Measurements from ENCODE around the gene OLFML3. TPM values are rescaled to one million over a fixed set of nuclear protein-coding genes. Genes with fewer than 3 reads are reported as not detected.

The OLFML3 gene
- total RNA-seq, 5 donors from 2014 or later (not counting 1 experiment from before 2014, with no cell fraction given): 0.23 to 1.2 (median 0.63) TPM

DNA sequence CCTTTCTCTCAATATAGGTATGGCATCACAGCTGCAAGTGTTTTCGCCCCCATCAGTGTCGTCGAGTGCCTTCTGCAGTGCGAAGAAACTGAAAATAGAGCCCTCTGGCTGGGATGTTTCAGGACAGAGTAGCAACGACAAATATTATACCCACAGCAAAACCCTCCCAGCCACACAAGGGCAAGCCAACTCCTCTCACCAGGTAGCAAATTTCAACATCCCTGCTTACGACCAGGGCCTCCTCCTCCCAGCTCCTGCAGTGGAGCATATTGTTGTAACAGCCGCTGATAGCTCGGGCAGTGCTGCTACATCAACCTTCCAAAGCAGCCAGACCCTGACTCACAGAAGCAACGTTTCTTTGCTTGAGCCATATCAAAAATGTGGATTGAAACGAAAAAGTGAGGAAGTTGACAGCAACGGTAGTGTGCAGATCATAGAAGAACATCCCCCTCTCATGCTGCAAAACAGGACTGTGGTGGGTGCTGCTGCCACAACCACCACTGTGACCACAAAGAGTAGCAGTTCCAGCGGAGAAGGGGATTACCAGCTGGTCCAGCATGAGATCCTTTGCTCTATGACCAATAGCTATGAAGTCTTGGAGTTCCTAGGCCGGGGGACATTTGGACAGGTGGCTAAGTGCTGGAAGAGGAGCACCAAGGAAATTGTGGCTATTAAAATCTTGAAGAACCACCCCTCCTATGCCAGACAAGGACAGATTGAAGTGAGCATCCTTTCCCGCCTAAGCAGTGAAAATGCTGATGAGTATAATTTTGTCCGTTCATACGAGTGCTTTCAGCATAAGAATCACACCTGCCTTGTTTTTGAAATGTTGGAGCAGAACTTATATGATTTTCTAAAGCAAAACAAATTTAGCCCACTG, 38.7 kb upstream of the OLFML3 start:
- ATAC-seq (replicated peaks in 1 of 4): peak; percentile 64 to 72 (median 65)
- DNase-seq: peak in 30 of 35 experiments; percentile 11 to 73 (median 30)
- H3K27me3 Mint-ChIP-seq: no peaks in the 10 kb centered on the region
- H3K4me1 Mint-ChIP-seq: peaks cover 80 to 82% (median 81%) of the 10 kb centered on the region in 3 donors
- H3K36me3 Mint-ChIP-seq: peaks cover 33% of the 10 kb centered on the region
- CTCF ChIA-PET: interaction anchor here (0.5 to 2.8 kb wide), 5 partner anchors 8 to 12 kb away, joined by 4 to 23 read pairs (median 4); partner anchors contain the start of gene HIPK1 (in 1 of the 2)
- Histone ChIP-seq H3K36me3 (ENCODE audit: control insufficient read depth in 2 of 2, extremely low read depth in 1 of 2, insufficient read depth in 1 of 2, low read length in 1 of 2) (peaks cover 4 to 22% of the 10 kb centered on the region in 2 donors), H3K27me3 (replicated peaks in 1 of 2; ENCODE audit: control insufficient read depth in 2 of 2, extremely low read depth in 1 of 2, insufficient read depth in 2 of 2, low read length in 1 of 2) (no peaks in the 10 kb centered on the region), H3K4me3 (ENCODE audit: control insufficient read depth in 1 of 2, extremely low read depth in 1 of 2, low read length in 1 of 2) (peak overlapping the region in 1 of 2 donors; percentile 53), H3K9me3 (no peaks in the 10 kb centered on the region), H3K4me1 (ENCODE audit: control insufficient read depth in 1 of 2, extremely low read depth in 1 of 2, insufficient read depth in 2 of 2, low read length in 2 of 2) (peaks cover 50 to 52% of the 10 kb centered on the region in 2 experiments), H3K27ac (ENCODE audit: low read length) (peak overlapping the region; percentile 68)
- H3K9me3 Mint-ChIP-seq: no peaks in the 10 kb centered on the region
- POLR2A ChIA-PET: interaction anchor here (0.5 to 6.1 kb wide), 7 partner anchors 7 to 36 kb away, joined by 3 to 86 read pairs (median 4); partner anchors contain the start of genes AP4B1 (in 1 of the 2) and HIPK1 (in 1 of the 2)
- 30% methylated on average over 5 of the region's 16 CpGs for WGBS (ENCODE audit: insufficient coverage)
- H3K27ac Mint-ChIP-seq: peak overlapping the region; percentile 92 to 98
- peak overlapping the region; percentile 69 to 90 (median 77) for H3K4me3 Mint-ChIP-seq

DNA sequence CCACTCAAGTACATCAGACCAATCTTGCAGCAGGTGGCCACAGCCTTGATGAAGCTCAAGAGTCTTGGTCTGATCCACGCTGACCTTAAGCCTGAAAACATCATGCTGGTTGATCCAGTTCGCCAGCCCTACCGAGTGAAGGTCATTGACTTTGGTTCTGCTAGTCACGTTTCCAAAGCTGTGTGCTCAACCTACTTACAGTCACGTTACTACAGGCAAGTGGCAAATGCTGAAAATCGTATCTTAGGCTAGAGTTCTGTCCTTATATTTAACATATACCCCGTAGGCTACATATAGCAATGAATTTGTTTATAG, 38.1 kb upstream of the OLFML3 start:
- DNase-seq: no peak
- WGBS (ENCODE audit: insufficient coverage): 64% methylated on average over 3 of the region's 7 CpGs
- H3K4me1 ChIP-seq (ENCODE audit: control insufficient read depth in 1 of 2, extremely low read depth in 1 of 2, insufficient read depth in 2 of 2, low read length in 2 of 2): peaks cover 54 to 58% of the 10 kb centered on the region in 2 experiments
- CTCF ChIA-PET: interaction anchor here (1.5 to 2.8 kb wide), 2 partner anchors 8 to 10 kb away, joined by 5 to 23 read pairs; no protein-coding TSS in a partner anchor
- peak in 2 of 4 experiments; percentile 4 to 10 for ATAC-seq (replicated peaks in 1 of 4)
- no peaks in the 10 kb centered on the region for H3K27me3 Mint-ChIP-seq
- H3K4me3 Mint-ChIP-seq: peak overlapping the region; percentile 69 to 90 (median 77)
- H3K27me3 ChIP-seq (replicated peaks in 1 of 2; ENCODE audit: control insufficient read depth in 2 of 2, extremely low read depth in 1 of 2, insufficient read depth in 2 of 2, low read length in 1 of 2): no peaks in the 10 kb centered on the region
- H3K36me3 Mint-ChIP-seq: peaks cover 36% of the 10 kb centered on the region
- no peaks in the 10 kb centered on the region for H3K9me3 ChIP-seq
- H3K27ac Mint-ChIP-seq: peak overlapping the region; percentile 92 to 98
- POLR2A ChIA-PET: interaction anchor here (0.7 to 6.1 kb wide), 5 partner anchors 8 to 14 kb away, joined by 3 to 86 read pairs (median 6); partner anchors contain the start of gene HIPK1 (in 1 of the 2)
- peak overlapping the region; percentile 68 for H3K27ac ChIP-seq (ENCODE audit: low read length)
- H3K4me3 ChIP-seq (ENCODE audit: control insufficient read depth in 1 of 2, extremely low read depth in 1 of 2, low read length in 1 of 2): no peak overlapping the region
- H3K4me1 Mint-ChIP-seq: peaks cover 80 to 82% (median 82%) of the 10 kb centered on the region in 3 donors
- H3K9me3 Mint-ChIP-seq: no peaks in the 10 kb centered on the region
- H3K36me3 ChIP-seq (ENCODE audit: control insufficient read depth in 2 of 2, extremely low read depth in 1 of 2, insufficient read depth in 1 of 2, low read length in 1 of 2): peaks cover 4 to 22% of the 10 kb centered on the region in 2 donors

DNA sequence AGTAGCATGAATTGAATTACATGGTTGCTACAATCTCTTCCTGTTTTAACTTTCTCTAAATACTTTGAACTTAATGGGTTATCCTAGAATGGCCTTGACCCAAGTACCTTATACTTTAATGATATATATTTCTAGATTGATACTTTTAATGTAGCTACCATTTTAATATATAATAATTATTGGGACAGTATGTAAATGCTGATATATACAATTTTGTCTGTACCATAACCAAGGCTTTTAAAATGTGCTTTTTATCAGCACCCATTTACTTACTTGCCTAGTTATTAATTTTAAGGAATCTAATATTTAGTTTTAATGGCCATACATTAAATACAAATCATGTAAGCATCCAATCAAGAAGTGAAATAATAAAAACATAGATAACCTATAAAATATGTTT, 36.7 kb upstream of the OLFML3 start:
- no peak overlapping the region for H3K27ac ChIP-seq (ENCODE audit: low read length)
- H3K27me3 ChIP-seq (replicated peaks in 1 of 2; ENCODE audit: control insufficient read depth in 2 of 2, extremely low read depth in 1 of 2, insufficient read depth in 2 of 2, low read length in 1 of 2): no peaks in the 10 kb centered on the region
- Mint-ChIP-seq H3K36me3 (peaks cover 32% of the 10 kb centered on the region), H3K9me3 (no peaks in the 10 kb centered on the region), H3K27me3 (no peaks in the 10 kb centered on the region), H3K4me1 (peaks cover 80 to 83% (median 82%) of the 10 kb centered on the region in 3 donors), H3K27ac (peak overlapping the region; percentile 50 to 64), H3K4me3 (peak overlapping the region in 1 of 3 donors; percentile 52)
- CTCF ChIA-PET: interaction anchor here (0.8 to 1.0 kb wide), 3 partner anchors 10 to 15 kb away, joined by 3 to 4 read pairs (median 3); no protein-coding TSS in a partner anchor
- DNase-seq (no peak), ATAC-seq (replicated peaks in 1 of 4) (no peak)
- POLR2A ChIA-PET: interaction anchor here (0.5 to 6.1 kb wide), 4 partner anchors 8 to 13 kb away, joined by 3 to 86 read pairs (median 22); partner anchors contain the start of gene HIPK1 (in 1 of the 2)
- H3K36me3 ChIP-seq (ENCODE audit: control insufficient read depth in 2 of 2, extremely low read depth in 1 of 2, insufficient read depth in 1 of 2, low read length in 1 of 2): peaks cover 4 to 22% of the 10 kb centered on the region in 2 donors
- H3K4me3 ChIP-seq (ENCODE audit: control insufficient read depth in 1 of 2, extremely low read depth in 1 of 2, low read length in 1 of 2): no peak overlapping the region
- H3K4me1 ChIP-seq (ENCODE audit: control insufficient read depth in 1 of 2, extremely low read depth in 1 of 2, insufficient read depth in 2 of 2, low read length in 2 of 2): peaks cover 55 to 61% of the 10 kb centered on the region in 2 experiments
- no peaks in the 10 kb centered on the region for H3K9me3 ChIP-seq

DNA sequence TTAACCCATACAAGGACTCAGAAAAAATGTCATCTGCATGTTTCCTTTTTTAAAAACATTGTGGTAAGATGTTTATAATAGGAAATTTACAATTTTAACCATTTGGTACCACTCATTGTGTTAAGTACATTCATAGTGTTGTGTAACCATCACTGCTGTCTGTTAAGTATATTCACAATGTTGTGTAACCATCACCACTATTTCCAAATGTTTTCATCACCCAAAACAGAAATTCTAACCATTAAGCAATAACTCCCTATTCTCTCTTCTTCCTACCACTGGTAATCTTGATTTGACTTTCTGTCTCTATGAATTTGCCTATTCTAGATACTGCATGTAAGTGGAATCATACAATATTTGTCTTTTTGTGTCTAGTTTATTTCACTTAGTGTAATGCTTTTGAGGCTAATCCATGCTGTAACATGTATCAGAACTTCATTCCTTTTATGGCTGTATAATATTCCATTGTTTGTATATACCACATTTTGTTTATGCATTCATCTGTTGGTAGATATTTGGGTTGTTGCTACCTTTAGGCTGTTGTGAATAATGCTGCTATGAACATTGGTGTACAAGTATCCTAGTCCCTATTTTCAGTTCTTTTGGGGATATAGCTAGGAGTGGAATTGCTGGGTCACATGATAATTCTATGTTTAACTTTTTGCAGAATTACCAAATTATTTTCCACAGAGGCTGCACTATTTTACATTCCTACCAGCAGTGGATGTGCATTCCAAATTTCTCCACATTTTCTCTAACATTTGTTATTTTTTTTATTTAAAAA, 36.1 kb upstream of the OLFML3 start:
- no peak for DNase-seq
- H3K4me3 Mint-ChIP-seq: peak overlapping the region in 1 of 3 donors; percentile 3
- no peak overlapping the region for H3K4me3 ChIP-seq (ENCODE audit: control insufficient read depth in 1 of 2, extremely low read depth in 1 of 2, low read length in 1 of 2)
- peak overlapping the region; percentile 48 to 56 for H3K27ac Mint-ChIP-seq
- ATAC-seq (replicated peaks in 1 of 4): no peak
- ChIA-PET CTCF (interaction anchor here (0.5 to 1.0 kb wide), 6 partner anchors 9 to 597 kb away, joined by 3 to 4 read pairs (median 3); partner anchors contain the start of gene AP4B1 (in 1 of the 2)), POLR2A (interaction anchor here (0.5 to 6.1 kb wide), 5 partner anchors 8 to 13 kb away, joined by 3 to 86 read pairs (median 5); partner anchors contain the start of gene HIPK1 (in 1 of the 2))
- H3K36me3 ChIP-seq (ENCODE audit: control insufficient read depth in 2 of 2, extremely low read depth in 1 of 2, insufficient read depth in 1 of 2, low read length in 1 of 2): peaks cover 4 to 22% of the 10 kb centered on the region in 2 donors
- no peaks in the 10 kb centered on the region for H3K27me3 Mint-ChIP-seq
- no peak overlapping the region for H3K27ac ChIP-seq (ENCODE audit: low read length)
- H3K36me3 Mint-ChIP-seq: peaks cover 32% of the 10 kb centered on the region
- H3K4me1 Mint-ChIP-seq: peaks cover 80 to 83% (median 82%) of the 10 kb centered on the region in 3 donors
- no peaks in the 10 kb centered on the region for H3K9me3 Mint-ChIP-seq
- H3K9me3 ChIP-seq: no peaks in the 10 kb centered on the region
- H3K4me1 ChIP-seq (ENCODE audit: control insufficient read depth in 1 of 2, extremely low read depth in 1 of 2, insufficient read depth in 2 of 2, low read length in 2 of 2): peaks cover 51 to 61% of the 10 kb centered on the region in 2 experiments
- H3K27me3 ChIP-seq (replicated peaks in 1 of 2; ENCODE audit: control insufficient read depth in 2 of 2, extremely low read depth in 1 of 2, insufficient read depth in 2 of 2, low read length in 1 of 2): no peaks in the 10 kb centered on the region

DNA sequence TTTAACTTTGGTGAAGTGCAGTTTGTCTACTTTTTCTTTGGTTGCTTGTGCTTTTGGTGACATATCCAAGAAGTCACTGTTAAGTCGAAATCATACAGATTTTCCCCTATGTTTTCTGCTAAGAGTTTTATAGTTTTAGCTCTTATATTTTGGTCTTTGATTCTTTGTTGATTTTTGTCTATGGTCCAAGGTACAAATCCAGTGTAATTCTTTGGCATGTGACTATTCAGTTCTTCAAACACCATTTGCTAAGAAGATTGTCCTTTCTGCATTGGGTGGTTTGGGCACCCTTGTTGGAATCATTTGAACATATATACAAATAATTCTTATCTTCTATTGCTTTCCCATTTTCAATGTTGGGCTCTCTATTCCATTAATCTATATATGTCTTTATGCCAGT, 33.9 kb upstream of the OLFML3 start:
- no peaks in the 10 kb centered on the region for H3K27me3 ChIP-seq (replicated peaks in 1 of 2; ENCODE audit: control insufficient read depth in 2 of 2, extremely low read depth in 1 of 2, insufficient read depth in 2 of 2, low read length in 1 of 2)
- peaks cover 33% of the 10 kb centered on the region for H3K36me3 Mint-ChIP-seq
- H3K27me3 Mint-ChIP-seq: no peaks in the 10 kb centered on the region
- DNase-seq (no peak), ATAC-seq (replicated peaks in 1 of 4) (no peak)
- peaks cover 50 to 57% of the 10 kb centered on the region in 2 experiments for H3K4me1 ChIP-seq (ENCODE audit: control insufficient read depth in 1 of 2, extremely low read depth in 1 of 2, insufficient read depth in 2 of 2, low read length in 2 of 2)
- peaks cover 4 to 22% of the 10 kb centered on the region in 2 donors for H3K36me3 ChIP-seq (ENCODE audit: control insufficient read depth in 2 of 2, extremely low read depth in 1 of 2, insufficient read depth in 1 of 2, low read length in 1 of 2)
- CTCF ChIA-PET: interaction anchor here (0.5 to 5.6 kb wide), 6 partner anchors 12 to 162 kb away, joined by 3 to 86 read pairs (median 6); partner anchors contain the start of gene HIPK1 (in 1 of the 2)
- no CpG with 5 or more reads among the region's 1 CpG for WGBS (ENCODE audit: insufficient coverage)
- H3K27ac Mint-ChIP-seq: peak overlapping the region; percentile 96 to 99
- H3K9me3 Mint-ChIP-seq: no peaks in the 10 kb centered on the region
- H3K4me1 Mint-ChIP-seq: peaks cover 82 to 83% (median 82%) of the 10 kb centered on the region in 3 donors
- H3K9me3 ChIP-seq: no peaks in the 10 kb centered on the region
- POLR2A ChIA-PET: interaction anchor here (2.9 to 6.6 kb wide), 3 partner anchors 11 to 15 kb away, joined by 20 to 221 read pairs (median 59); partner anchors contain the start of gene HIPK1 (in 2 of the 2)
- H3K27ac ChIP-seq (ENCODE audit: low read length): no peak overlapping the region
- peak overlapping the region in 1 of 3 donors; percentile 79 for H3K4me3 Mint-ChIP-seq
- H3K4me3 ChIP-seq (ENCODE audit: control insufficient read depth in 1 of 2, extremely low read depth in 1 of 2, low read length in 1 of 2): no peak overlapping the region
